Mesenchymal stem cell (in vitro differentiated cells and primary cell): ENCODE measurements around the gene CACNA2D3.

ENCODE experiments used
- DNase-seq: peaks from one replicate; pipeline ENCODE4 v3.0.0-alpha.2; 2013
- H2AFZ ChIP-seq: one replicate; pipeline ENCODE4 v1.6.1; 2013; ENCODE audit warnings: low read depth, mild to moderate bottlenecking, control low read depth, inconsistent platforms, low read length, moderate library complexity
- H2AK5ac ChIP-seq: 2 replicates; pipeline ENCODE4 v1.6.1; 2013; ENCODE audit warnings: low read length, moderate library complexity, mild to moderate bottlenecking, inconsistent platforms; ENCODE audit not compliant: severe bottlenecking
- H2BK120ac ChIP-seq: one replicate; pipeline ENCODE4 v1.6.1; 2013; ENCODE audit warnings: low read depth, mild to moderate bottlenecking, inconsistent platforms, low read length, moderate library complexity
- H2BK12ac ChIP-seq, 2 experiments: one replicate each; pipeline ENCODE4 v1.6.1; 2013; ENCODE audit warnings: inconsistent platforms in 2 of 2, low read length in 2 of 2, mild to moderate bottlenecking in 2 of 2, moderate library complexity in 2 of 2, control low read depth in 1 of 2
- H2BK15ac ChIP-seq: one replicate; pipeline ENCODE4 v1.6.1; 2013; ENCODE audit warnings: mild to moderate bottlenecking, low read depth, inconsistent platforms; ENCODE audit not compliant: poor library complexity, severe bottlenecking
- H2BK5ac ChIP-seq: 2 replicates; pipeline ENCODE4 v1.6.1; 2013; ENCODE audit warnings: low read depth, mild to moderate bottlenecking, low read length, control low read depth, inconsistent platforms; ENCODE audit not compliant: poor library complexity, severe bottlenecking
- H3K14ac ChIP-seq, 2 experiments: one replicate each; pipeline ENCODE4 v1.6.1; 2013; ENCODE audit warnings: inconsistent platforms in 2 of 2, low read length in 2 of 2, control low read depth in 1 of 2, mild to moderate bottlenecking in 1 of 2, moderate library complexity in 1 of 2
- H3K18ac ChIP-seq, 2 experiments: one replicate each; pipeline ENCODE4 v1.6.1; 2013; ENCODE audit warnings: inconsistent platforms in 2 of 2, low read length in 2 of 2, control low read depth in 1 of 2, low read depth in 1 of 2, mild to moderate bottlenecking in 1 of 2
- H3K23ac ChIP-seq, 2 experiments: one replicate each; pipeline ENCODE4 v1.6.1; 2013; ENCODE audit warnings: inconsistent platforms in 2 of 2, low read length in 2 of 2, mild to moderate bottlenecking in 2 of 2, moderate library complexity in 2 of 2, control low read depth in 1 of 2
- H3K27ac ChIP-seq: 2 replicates; pipeline ENCODE4 v1.5.1; 2013; ENCODE audit warnings: mild to moderate bottlenecking, moderate library complexity, low read length, control low read depth, inconsistent platforms; ENCODE audit not compliant: poor library complexity, severe bottlenecking
- H3K27me3 ChIP-seq, 2 experiments: 2 replicates each; pipeline versions ENCODE4 v1.6.1 to v1.7.0; 2013; ENCODE audit warnings: low read length in 2 of 2, mild to moderate bottlenecking in 2 of 2, moderate library complexity in 2 of 2, control low read depth in 1 of 2, inconsistent platforms in 1 of 2; ENCODE audit not compliant: control insufficient read depth in 1 of 2, insufficient read depth in 1 of 2
- H3K36me3 ChIP-seq, 2 experiments: 2 replicates each; pipeline versions ENCODE4 v1.6.1 to v1.7.0; 2013; ENCODE audit warnings: low read length in 2 of 2, control low read depth in 1 of 2, inconsistent platforms in 1 of 2, low read depth in 1 of 2, mild to moderate bottlenecking in 1 of 2; ENCODE audit not compliant: insufficient read depth in 2 of 2, control insufficient read depth in 1 of 2
- H3K4ac ChIP-seq, 2 experiments: one replicate each; pipeline ENCODE4 v1.6.1; 2013; ENCODE audit warnings: inconsistent platforms in 2 of 2, low read length in 2 of 2, mild to moderate bottlenecking in 2 of 2, moderate library complexity in 2 of 2, control low read depth in 1 of 2, low read depth in 1 of 2
- H3K4me1 ChIP-seq: 2 replicates; pipeline ENCODE4 v1.6.1; 2013; ENCODE audit warnings: low read depth, low read length, control low read depth; ENCODE audit not compliant: control insufficient read depth, insufficient read depth
- H3K4me2 ChIP-seq: 2 replicates; pipeline ENCODE4 v1.6.1; 2013; ENCODE audit warnings: low read length, mild to moderate bottlenecking, inconsistent platforms; ENCODE audit not compliant: poor library complexity, severe bottlenecking
- H3K4me3 ChIP-seq, 2 experiments: 2 replicates each; pipeline versions ENCODE4 v1.5.1 to v1.7.0; 2013; ENCODE audit warnings: low read length in 2 of 2, mild to moderate bottlenecking in 2 of 2, control low read depth in 1 of 2, low read depth in 1 of 2; ENCODE audit not compliant: insufficient read depth in 1 of 2
- H3K79me1 ChIP-seq: replicated peaks from 2 replicates; pipeline ENCODE4 v1.6.1; 2013; ENCODE audit warnings: mild to moderate bottlenecking, control low read depth, low read length, inconsistent platforms; ENCODE audit not compliant: poor library complexity, severe bottlenecking
- H3K9ac ChIP-seq: 2 replicates; pipeline ENCODE4 v1.7.0; 2013; ENCODE audit warnings: mild to moderate bottlenecking, low read length, moderate library complexity
- H3K9me3 ChIP-seq: 2 replicates; pipeline ENCODE4 v1.7.0; 2013; ENCODE audit warnings: mild to moderate bottlenecking, low read length; ENCODE audit not compliant: control insufficient read depth
- H4K8ac ChIP-seq: one replicate; pipeline ENCODE4 v1.6.1; 2013; ENCODE audit warnings: inconsistent platforms, mild to moderate bottlenecking, low read length, moderate library complexity
- H4K91ac ChIP-seq: one replicate; pipeline ENCODE4 v1.6.1; 2013; ENCODE audit warnings: mild to moderate bottlenecking, low read length, inconsistent platforms
- WGBS: methylation state at CpG from one replicate; pipeline ENCODE4 v1.1.7; 2013; ENCODE audit warnings: mixed read lengths; 5-methylcytosine and 5-hydroxymethylcytosine counted together

Gene CACNA2D3

DNA sequence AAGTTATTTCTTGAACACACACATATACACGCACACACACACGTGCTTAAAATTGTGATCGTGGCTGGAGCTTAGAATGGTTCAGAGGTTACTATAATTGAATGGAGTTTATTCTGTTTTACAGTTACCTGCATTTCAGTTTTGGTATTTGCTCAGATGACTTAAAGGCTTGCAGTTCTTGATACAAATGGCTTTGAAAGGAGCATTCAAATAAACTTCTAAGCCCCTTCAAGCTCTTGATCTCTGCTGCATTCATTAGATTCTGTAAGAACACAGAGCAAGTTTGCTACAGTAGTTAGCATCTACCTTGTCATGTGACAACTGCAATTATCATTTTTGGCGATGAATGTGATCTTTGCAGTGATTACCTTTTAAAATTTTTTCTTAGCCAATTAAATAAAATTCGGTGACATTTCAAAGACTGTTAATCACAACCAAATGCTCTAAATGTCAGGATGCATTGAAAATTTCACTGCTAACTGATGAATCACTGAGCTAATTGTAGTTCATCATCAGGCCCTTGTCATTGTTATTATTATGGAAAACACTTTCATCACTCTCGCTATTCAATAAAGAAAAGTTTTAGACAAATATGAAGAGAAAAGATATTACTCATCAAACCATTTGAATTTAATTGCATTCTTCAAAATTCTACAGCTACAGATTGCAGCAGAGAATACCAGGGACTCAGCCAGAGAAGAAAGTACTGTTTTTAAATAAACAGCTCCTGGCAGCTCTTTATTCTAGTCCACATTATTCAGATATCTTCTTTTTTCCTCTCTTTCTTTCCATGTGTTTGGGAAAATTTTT, 509.4 kb downstream of the CACNA2D3 start:
- no peak overlapping the region for H2BK5ac ChIP-seq
- H3K23ac ChIP-seq = no peak overlapping the region
- no peak overlapping the region for H2AFZ ChIP-seq
- H3K27me3 ChIP-seq = no peaks in the 10 kb centered on the region
- no peaks in the 10 kb centered on the region for H3K36me3 ChIP-seq
- no peak overlapping the region for H3K4me2 ChIP-seq
- no peak overlapping the region for H2AK5ac ChIP-seq
- no peak overlapping the region for H4K8ac ChIP-seq
- H3K79me1 ChIP-seq = no peaks in the 10 kb centered on the region
- H3K27ac ChIP-seq = no peak overlapping the region
- H2BK15ac ChIP-seq = no peak overlapping the region
- DNase-seq = no peak
- no peak overlapping the region for H3K4me3 ChIP-seq
- H3K18ac ChIP-seq = no peak overlapping the region
- no peak overlapping the region for H2BK12ac ChIP-seq
- no peak overlapping the region for H3K9ac ChIP-seq
- H2BK120ac ChIP-seq = no peak overlapping the region
- no peaks in the 10 kb centered on the region for H3K9me3 ChIP-seq
- H3K14ac ChIP-seq = no peak overlapping the region
- 93% methylated on average over 4 of the region's 6 CpGs for WGBS
- H3K4ac ChIP-seq = no peak overlapping the region
- no peaks in the 10 kb centered on the region for H3K4me1 ChIP-seq
- no peak overlapping the region for H4K91ac ChIP-seq

DNA sequence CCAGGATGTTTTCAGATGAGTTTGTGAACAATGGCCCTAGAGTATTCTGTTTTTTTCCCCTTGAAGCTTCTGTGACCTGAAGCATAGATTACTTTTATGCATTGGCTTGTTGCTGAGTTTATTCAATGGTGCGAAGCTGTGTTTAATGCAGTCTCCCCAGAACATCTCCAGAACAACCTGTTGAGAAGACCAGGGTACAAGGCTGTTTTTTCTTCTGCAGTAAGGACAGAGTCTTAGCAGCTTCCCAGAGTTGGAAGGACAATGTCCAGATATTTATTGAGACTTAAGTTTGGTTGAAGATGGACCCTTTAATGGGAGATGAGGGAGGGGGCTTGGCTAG, 509.9 kb downstream of the CACNA2D3 start:
- no peak overlapping the region for H2BK5ac ChIP-seq
- H2BK120ac ChIP-seq = no peak overlapping the region
- no peaks in the 10 kb centered on the region for H3K79me1 ChIP-seq
- H2AK5ac ChIP-seq = no peak overlapping the region
- H3K27ac ChIP-seq = no peak overlapping the region
- H3K27me3 ChIP-seq = no peaks in the 10 kb centered on the region
- 93% methylated on average over 1 of the region's 1 CpG for WGBS
- H2AFZ ChIP-seq = no peak overlapping the region
- no peak overlapping the region for H3K4me3 ChIP-seq
- H4K8ac ChIP-seq = no peak overlapping the region
- H2BK12ac ChIP-seq = no peak overlapping the region
- H3K9me3 ChIP-seq = no peaks in the 10 kb centered on the region
- H2BK15ac ChIP-seq = no peak overlapping the region
- H3K9ac ChIP-seq = no peak overlapping the region
- no peak overlapping the region for H3K18ac ChIP-seq
- H3K4ac ChIP-seq = no peak overlapping the region
- H3K14ac ChIP-seq = no peak overlapping the region
- H3K23ac ChIP-seq = no peak overlapping the region
- no peak for DNase-seq
- no peak overlapping the region for H4K91ac ChIP-seq
- H3K36me3 ChIP-seq = no peaks in the 10 kb centered on the region
- H3K4me2 ChIP-seq = no peak overlapping the region
- H3K4me1 ChIP-seq = no peaks in the 10 kb centered on the region

DNA sequence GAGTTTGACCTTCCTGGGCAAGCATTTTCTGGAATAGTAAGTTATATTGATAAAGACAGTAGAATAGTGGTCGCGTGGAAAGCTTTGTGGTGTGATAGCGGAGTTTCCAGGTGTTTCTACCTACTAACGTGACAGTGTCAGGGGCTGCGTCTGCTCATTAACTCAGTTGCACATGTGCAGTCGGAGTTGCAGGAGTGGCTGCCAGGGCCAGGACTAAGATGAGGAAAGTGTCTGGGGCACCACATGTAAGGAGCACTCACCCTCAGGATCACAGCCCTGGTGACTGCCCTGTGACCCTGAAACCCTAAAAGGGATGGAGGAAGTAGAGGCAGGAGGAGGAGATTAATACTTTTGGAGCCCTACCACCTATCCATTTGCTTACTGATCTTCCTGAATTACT, 510.5 kb downstream of the CACNA2D3 start:
- Histone ChIP-seq H2AFZ (no peak overlapping the region), H2BK5ac (no peak overlapping the region), H3K4me2 (no peak overlapping the region), H3K14ac (no peak overlapping the region), H3K9ac (no peak overlapping the region), H2AK5ac (no peak overlapping the region), H2BK120ac (no peak overlapping the region), H2BK12ac (no peak overlapping the region), H2BK15ac (no peak overlapping the region), H4K8ac (no peak overlapping the region), H3K18ac (no peak overlapping the region), H3K4me3 (no peak overlapping the region), H3K9me3 (no peaks in the 10 kb centered on the region), H3K79me1 (no peaks in the 10 kb centered on the region), H3K4me1 (no peaks in the 10 kb centered on the region), H3K36me3 (no peaks in the 10 kb centered on the region), H3K27me3 (no peaks in the 10 kb centered on the region), H4K91ac (no peak overlapping the region), H3K4ac (no peak overlapping the region), H3K23ac (no peak overlapping the region), H3K27ac (no peak overlapping the region)
- WGBS = 92% methylated on average over 6 of the region's 6 CpGs
- no peak for DNase-seq

DNA sequence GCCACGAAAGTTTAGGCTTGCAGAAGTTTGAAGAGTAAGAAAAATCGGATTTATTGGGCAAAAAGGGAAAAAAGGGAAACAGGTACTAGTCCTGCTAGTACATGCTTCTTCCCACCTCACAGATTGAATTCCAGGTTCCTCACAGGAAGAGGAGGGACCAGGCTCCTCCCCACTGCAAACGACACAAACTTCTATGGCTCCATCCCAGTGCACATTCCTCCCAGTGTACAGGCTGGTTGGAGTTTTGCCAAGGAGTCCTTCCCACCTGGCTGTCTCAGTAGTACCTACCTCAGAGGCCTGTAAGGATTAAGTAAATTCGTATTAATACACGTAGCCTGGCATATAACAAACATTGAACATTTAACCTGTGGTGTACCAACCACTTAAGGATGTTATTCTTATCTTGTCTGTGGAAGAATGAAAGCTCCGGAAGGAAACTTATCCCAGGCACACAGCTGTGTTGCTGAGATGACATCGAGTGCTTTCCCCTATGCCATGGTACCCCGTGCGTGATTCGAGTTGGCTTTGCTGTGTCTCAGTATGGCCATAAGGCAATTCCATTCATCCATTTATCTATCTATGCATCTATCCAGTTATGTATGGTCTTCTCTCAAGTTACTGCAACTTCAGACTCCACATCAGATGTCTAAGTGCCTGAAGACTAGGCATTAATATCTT, 511.2 kb downstream of the CACNA2D3 start:
- Histone ChIP-seq H2BK120ac (no peak overlapping the region), H3K4me2 (no peak overlapping the region), H2BK12ac (no peak overlapping the region), H2AK5ac (no peak overlapping the region), H3K14ac (no peak overlapping the region), H3K36me3 (no peaks in the 10 kb centered on the region), H3K4me1 (no peaks in the 10 kb centered on the region), H2BK15ac (no peak overlapping the region), H3K27me3 (no peaks in the 10 kb centered on the region), H3K23ac (no peak overlapping the region), H3K4me3 (no peak overlapping the region), H3K18ac (no peak overlapping the region), H2AFZ (no peak overlapping the region), H3K9me3 (no peaks in the 10 kb centered on the region), H3K27ac (no peak overlapping the region), H3K9ac (no peak overlapping the region), H3K79me1 (no peaks in the 10 kb centered on the region), H3K4ac (no peak overlapping the region), H4K8ac (no peak overlapping the region), H4K91ac (no peak overlapping the region), H2BK5ac (no peak overlapping the region)
- DNase-seq = no peak
- 72% methylated on average over 8 of the region's 10 CpGs for WGBS
